Breast epithelium (tissue), 4 donors: ENCODE results near the gene ARHGAP26. TPM values are rescaled to one million over a fixed set of nuclear protein-coding genes. Genes with fewer than 3 reads are reported as not detected.

Experiments
- DNase-seq, 2 donors: peaks; one replicate each; pipeline ENCODE4 v3.0.0-alpha.2; 2019; ENCODE audit warnings: low spot score in 2 of 2
- H3K27ac ChIP-seq, 2 donors: fragments of 200-600 bp; sonication (generic) in 1 of 2; one replicate each; pipeline ENCODE4 v1.5.1; 2016 to 2019; ENCODE audit warnings: mild to moderate bottlenecking in 1 of 2
- H3K27me3 ChIP-seq, 2 donors: fragments of 200-600 bp; sonication (generic) in 1 of 2; one replicate each; pipeline versions ENCODE4 v1.5.1 to v1.6.0; 2017 to 2019; ENCODE audit warnings: control low read depth in 1 of 2, mild to moderate bottlenecking in 1 of 2
- H3K36me3 ChIP-seq: fragments of 200-600 bp; one replicate; pipeline ENCODE4 v1.5.1; 2019
- H3K4me1 ChIP-seq, 2 donors: fragments of 200-600 bp; sonication (generic); one replicate each; pipeline ENCODE4 v1.5.1; 2016 to 2019; ENCODE audit warnings: control low read depth in 1 of 2
- H3K4me3 ChIP-seq, 3 donors: fragments of 200-600 bp; sonication (generic); 1 replicate in 2 of 3; 2 replicates in 1 of 3; pipeline ENCODE4 v1.5.1; 2016 to 2019; ENCODE audit warnings: mild to moderate bottlenecking in 3 of 3, moderate library complexity in 2 of 3
- H3K9me3 ChIP-seq, 2 donors: fragments of 200-600 bp; sonication (generic) in 1 of 2; one replicate each; pipeline ENCODE4 v1.5.1; 2016 to 2019; ENCODE audit warnings: control low read depth in 1 of 2
- POLR2A ChIP-seq: fragments of 450-650 bp; IDR thresholded peaks from one replicate; pipeline ENCODE4 v1.6.1; 2016; ENCODE audit warnings: antibody characterized with exemption, mild to moderate bottlenecking, moderate library complexity
- POLR2AphosphoS5 ChIP-seq, 3 donors: sonication (generic); formaldehyde crosslinking; IDR thresholded peaks; one replicate each; pipeline ENCODE4 v1.6.1; 2017; ENCODE audit warnings: antibody characterized with exemption in 3 of 3
- intact Hi-C: fragments of 100-400 bp; cut with DNase I; formaldehyde crosslinking; loops from one replicate; pipeline ENCODE4 v1.15.1; 2023; ENCODE audit warnings: low total_unique reads
- total RNA-seq, 3 donors: library from RNA; depleted of rRNA; stranded (reverse); fragments of >200 nt; gene quantifications; one replicate each; pipeline ENCODE4 v1.1.0, GENCODE V29; 2016
- TF ChIP-seq, protein P1 (sequence below), 3 donors: fragments of 450-650 bp; IDR thresholded peaks; one replicate each; pipeline ENCODE4 v1.5.1; 2016 to 2017; ENCODE audit warnings: antibody characterized with exemption in 3 of 3, mild to moderate bottlenecking in 3 of 3, moderate library complexity in 3 of 3

Gene ARHGAP26
- total RNA-seq, 3 donors from 2014 or later = 33.1 to 89.0 (median 56.4) TPM

GRCh38 chr5:142825378-142826089 is 55.4 kb downstream of the ARHGAP26 start:
- intact Hi-C loops = no loop called here
- no peaks in the 10 kb centered on the region for H3K27me3 ChIP-seq
- peak overlapping the region in 2 of 3 donors; percentile 9 to 13 for H3K4me3 ChIP-seq
- H3K4me1 ChIP-seq = peaks cover 5 to 19% of the 10 kb centered on the region in 2 donors
- H3K27ac ChIP-seq = peak overlapping the region; percentile 50 to 83
- no peaks in the 10 kb centered on the region for H3K36me3 ChIP-seq
- peak in 1 of 2 donors; percentile 29 for DNase-seq
- no peaks in the 10 kb centered on the region for H3K9me3 ChIP-seq
- TF ChIP-seq POLR2A (no peak), POLR2AphosphoS5 (IDR thresholded peaks at IDR 0.05) (no peak)
- TF ChIP-seq, protein P1, sequence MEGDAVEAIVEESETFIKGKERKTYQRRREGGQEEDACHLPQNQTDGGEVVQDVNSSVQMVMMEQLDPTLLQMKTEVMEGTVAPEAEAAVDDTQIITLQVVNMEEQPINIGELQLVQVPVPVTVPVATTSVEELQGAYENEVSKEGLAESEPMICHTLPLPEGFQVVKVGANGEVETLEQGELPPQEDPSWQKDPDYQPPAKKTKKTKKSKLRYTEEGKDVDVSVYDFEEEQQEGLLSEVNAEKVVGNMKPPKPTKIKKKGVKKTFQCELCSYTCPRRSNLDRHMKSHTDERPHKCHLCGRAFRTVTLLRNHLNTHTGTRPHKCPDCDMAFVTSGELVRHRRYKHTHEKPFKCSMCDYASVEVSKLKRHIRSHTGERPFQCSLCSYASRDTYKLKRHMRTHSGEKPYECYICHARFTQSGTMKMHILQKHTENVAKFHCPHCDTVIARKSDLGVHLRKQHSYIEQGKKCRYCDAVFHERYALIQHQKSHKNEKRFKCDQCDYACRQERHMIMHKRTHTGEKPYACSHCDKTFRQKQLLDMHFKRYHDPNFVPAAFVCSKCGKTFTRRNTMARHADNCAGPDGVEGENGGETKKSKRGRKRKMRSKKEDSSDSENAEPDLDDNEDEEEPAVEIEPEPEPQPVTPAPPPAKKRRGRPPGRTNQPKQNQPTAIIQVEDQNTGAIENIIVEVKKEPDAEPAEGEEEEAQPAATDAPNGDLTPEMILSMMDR (IDR thresholded peaks at IDR 0.05) = no peak

DNA sequence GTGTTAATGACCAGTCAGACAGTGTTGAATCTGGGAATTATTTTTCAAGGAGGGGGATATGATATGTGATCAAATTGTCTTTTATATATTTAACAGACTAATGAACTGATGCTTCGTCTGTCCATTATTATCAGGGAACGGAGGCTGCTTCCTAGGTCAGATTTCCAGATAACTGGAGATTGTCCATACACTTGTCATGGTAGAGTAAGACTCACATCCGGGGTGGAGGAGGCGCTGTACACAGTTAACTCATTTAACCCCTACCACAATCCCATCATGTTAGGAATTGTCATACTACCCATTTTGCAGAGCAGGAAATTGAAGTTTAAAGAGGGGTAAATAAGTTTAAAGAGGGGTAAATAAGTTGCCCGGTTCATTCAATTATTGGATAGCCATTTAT is 55.9 kb downstream of the ARHGAP26 start:
- TF ChIP-seq POLR2AphosphoS5 (IDR thresholded peaks at IDR 0.05) = no peak
- TF ChIP-seq POLR2A = no peak
- TF ChIP-seq, protein P1 (IDR thresholded peaks at IDR 0.05) = no peak
- peak overlapping the region in 1 of 3 donors; percentile 9 for H3K4me3 ChIP-seq
- H3K27ac ChIP-seq = peak overlapping the region; percentile 50 to 83
- peaks cover 5 to 19% of the 10 kb centered on the region in 2 donors for H3K4me1 ChIP-seq
- intact Hi-C loops = no loop called here
- no peak for DNase-seq
- H3K9me3 ChIP-seq = no peaks in the 10 kb centered on the region
- H3K27me3 ChIP-seq = no peaks in the 10 kb centered on the region
- no peaks in the 10 kb centered on the region for H3K36me3 ChIP-seq

DNA sequence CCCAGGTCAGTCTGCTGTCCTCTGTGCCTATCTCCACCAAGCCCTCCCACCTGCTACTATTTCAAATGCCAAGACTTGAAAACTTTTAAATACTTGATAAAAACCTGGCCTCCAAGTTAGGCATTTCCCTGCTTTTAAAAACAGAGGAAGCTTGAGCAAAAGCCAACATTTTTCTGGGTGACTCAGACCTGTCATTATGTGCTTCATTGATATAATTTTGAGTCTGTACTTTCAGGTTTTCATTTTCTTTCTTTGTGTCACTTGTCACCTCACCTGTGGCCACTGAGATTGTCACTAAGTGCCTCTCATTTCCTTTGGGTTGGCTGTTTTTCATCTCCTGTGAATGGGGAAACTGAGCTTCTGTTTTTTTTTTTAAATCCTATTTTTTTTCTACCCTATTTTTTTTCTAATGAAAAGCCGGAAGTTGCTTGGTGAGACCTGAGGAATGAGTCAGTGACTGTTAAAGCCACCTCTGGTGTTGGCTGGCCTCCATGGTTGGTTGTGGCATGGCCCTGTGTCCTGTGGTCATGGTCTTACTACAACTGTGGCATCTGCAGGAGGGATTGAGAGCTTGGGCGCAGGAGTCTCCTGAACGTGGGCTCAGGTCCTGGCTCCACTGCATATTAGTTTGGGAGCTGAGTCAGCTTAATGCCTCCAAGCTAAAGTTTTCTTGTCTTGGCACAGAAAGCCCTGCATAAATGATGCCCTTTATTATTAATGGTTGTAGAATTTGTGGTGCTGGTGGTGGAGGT is 56.7 kb downstream of the ARHGAP26 start:
- no peak overlapping the region for H3K4me3 ChIP-seq
- H3K4me1 ChIP-seq = peaks cover 5 to 19% of the 10 kb centered on the region in 2 donors
- no peaks in the 10 kb centered on the region for H3K9me3 ChIP-seq
- intact Hi-C loops = no loop called here
- no peaks in the 10 kb centered on the region for H3K36me3 ChIP-seq
- peak in 1 of 3 donors; percentile 20 for TF ChIP-seq POLR2AphosphoS5 (IDR thresholded peaks at IDR 0.05)
- TF ChIP-seq, protein P1 (IDR thresholded peaks at IDR 0.05) = no peak
- no peak for TF ChIP-seq POLR2A
- peak overlapping the region; percentile 50 to 83 for H3K27ac ChIP-seq
- DNase-seq = peak in 1 of 2 donors; percentile 68
- H3K27me3 ChIP-seq = no peaks in the 10 kb centered on the region

DNA sequence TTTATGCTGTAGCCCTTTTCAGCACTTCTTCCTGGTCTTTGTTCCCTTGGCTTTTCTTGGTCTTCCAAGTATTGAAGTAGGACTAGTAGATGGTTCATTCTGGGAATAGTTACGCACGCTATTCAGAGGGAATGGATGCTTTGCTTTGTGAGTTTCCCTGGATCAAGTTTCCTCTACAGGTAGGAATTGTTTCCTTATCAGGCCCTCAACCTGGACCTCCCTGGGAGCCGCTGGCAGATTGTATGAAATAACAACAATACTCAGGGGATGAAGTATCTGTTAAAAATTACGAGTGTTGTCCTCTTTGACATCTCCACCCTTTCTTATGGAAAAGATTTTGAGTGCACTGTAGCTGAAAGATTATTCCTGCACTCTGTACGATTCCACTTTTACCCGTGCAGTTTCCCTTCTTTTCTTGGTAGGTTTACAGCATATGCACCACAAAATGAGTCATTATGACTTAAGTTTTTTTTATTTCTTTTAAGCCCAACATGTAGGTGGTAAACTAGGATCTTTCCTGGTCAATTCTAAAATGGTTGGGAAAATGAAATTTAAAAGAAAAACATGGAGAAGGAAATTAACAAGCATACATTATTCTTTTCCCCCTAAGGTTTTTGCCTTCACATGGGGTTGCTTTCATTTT is 57.9 kb downstream of the ARHGAP26 start:
- no peak for DNase-seq
- peaks cover 5 to 19% of the 10 kb centered on the region in 2 donors for H3K4me1 ChIP-seq
- H3K4me3 ChIP-seq = no peak overlapping the region
- H3K36me3 ChIP-seq = no peaks in the 10 kb centered on the region
- TF ChIP-seq POLR2A (no peak), POLR2AphosphoS5 (IDR thresholded peaks at IDR 0.05) (no peak)
- TF ChIP-seq, protein P1 (IDR thresholded peaks at IDR 0.05) = no peak
- H3K27me3 ChIP-seq = no peaks in the 10 kb centered on the region
- peak overlapping the region; percentile 50 to 64 for H3K27ac ChIP-seq
- H3K9me3 ChIP-seq = no peaks in the 10 kb centered on the region
- intact Hi-C loops = no loop called here
